H1 (cell line): Measurements from ENCODE around the gene ACAP3. TPM values are rescaled to one million over a fixed set of nuclear protein-coding genes. Genes with fewer than 3 reads are reported as not detected.
A peak's percentile ranks its signal among the peaks of the same experiment; 100 is the strongest.

Source experiments
- CTCF ChIA-PET: fragments of 300-600 bp; sonication (Branson Sonifier 250); formaldehyde crosslinking; loops from one replicate; lab custom pipeline; 2021; ENCODE audit not compliant: partially characterized antibody; lab: Charles Lee
- POLR2A ChIA-PET: fragments of 300-600 bp; sonication (Branson Sonifier 250); formaldehyde crosslinking; loops from one replicate; lab custom pipeline; 2021; ENCODE audit warnings: inconsistent platforms; ENCODE audit not compliant: partially characterized antibody; lab: Charles Lee
- DNase-seq, 2 experiments: peaks; one replicate each; pipeline versions ENCODE4 v3.0.0 to v3.0.0-alpha.2; 2010 to 2022; ENCODE audit warnings: low spot score in 2 of 2, low read depth in 1 of 2, mixed read lengths in 1 of 2
- FAIRE-seq: peaks from 2 replicates; lab custom pipeline; 2011; peaks lifted over from hg19 to GRCh38; lab: Jason Lieb, UNC
- H2AFZ ChIP-seq: 2 replicates; pipeline ENCODE4 v1.8.1; 2012; ENCODE audit warnings: low read length, inconsistent platforms
- H2AK5ac ChIP-seq: 2 replicates; pipeline ENCODE4 v1.6.1; 2013; ENCODE audit warnings: low read depth, low read length
- H2BK120ac ChIP-seq: replicated peaks from 2 replicates; pipeline ENCODE3; 2013; ENCODE audit warnings: low read depth, low read length, inconsistent platforms
- H2BK12ac ChIP-seq: 2 replicates; pipeline ENCODE4 v1.6.1; 2013; ENCODE audit warnings: low read depth, low read length
- H2BK15ac ChIP-seq: 2 replicates; pipeline ENCODE4 v1.6.1; 2013; ENCODE audit warnings: low read length
- H2BK20ac ChIP-seq: 2 replicates; pipeline ENCODE4 v1.6.1; 2013; ENCODE audit warnings: low read length
- H2BK5ac ChIP-seq: 2 replicates; pipeline ENCODE4 v1.6.1; 2013; ENCODE audit warnings: low read depth, low read length
- H3K14ac ChIP-seq: 2 replicates; pipeline ENCODE4 v1.6.1; 2013; ENCODE audit warnings: inconsistent platforms; ENCODE audit not compliant: insufficient read length
- H3K18ac ChIP-seq: 2 replicates; pipeline ENCODE4 v1.6.1; 2013; ENCODE audit warnings: low read length; ENCODE audit errors: extremely low read depth
- H3K23ac ChIP-seq: 2 replicates; pipeline ENCODE4 v1.6.1; 2013; ENCODE audit warnings: inconsistent platforms; ENCODE audit not compliant: insufficient read length
- H3K23me2 ChIP-seq: 2 replicates; pipeline ENCODE4 v1.6.1; 2013; ENCODE audit warnings: low read depth, low read length
- H3K27ac ChIP-seq: 2 replicates; pipeline ENCODE4 v1.6.1; 2011; ENCODE audit warnings: low read depth, low read length, inconsistent platforms
- H3K27me3 ChIP-seq, 4 experiments: replicated peaks in 1 of 4; 1 replicate in 1 of 4; 2 replicates in 3 of 4; pipeline versions ENCODE4 v1.6.1 to v1.8.1; 2011 to 2013; ENCODE audit warnings: low read length in 3 of 4, mild to moderate bottlenecking in 3 of 4, inconsistent platforms in 2 of 4, mixed read lengths in 2 of 4, moderate library complexity in 1 of 4; ENCODE audit not compliant: control insufficient read depth in 3 of 4, insufficient read depth in 3 of 4; ENCODE audit errors: extremely low read depth in 1 of 4
- H3K36me3 ChIP-seq, 4 experiments: 2 replicates each; pipeline versions ENCODE4 v1.6.1 to v1.8.1; 2011 to 2013; ENCODE audit warnings: mild to moderate bottlenecking in 4 of 4, low read length in 3 of 4, moderate library complexity in 2 of 4, control low read depth in 1 of 4, inconsistent platforms in 1 of 4; ENCODE audit not compliant: insufficient read depth in 4 of 4, control insufficient read depth in 2 of 4
- H3K4ac ChIP-seq: replicated peaks from 2 replicates; pipeline ENCODE3; 2013; ENCODE audit warnings: low read length, low read depth, mixed read lengths, inconsistent platforms; ENCODE audit not compliant: insufficient read length
- H3K4me1 ChIP-seq, 4 experiments: replicated peaks in 1 of 4; 1 replicate in 1 of 4; 2 replicates in 3 of 4; pipeline versions ENCODE4 v1.6.1 to v1.8.1; 2011 to 2013; ENCODE audit warnings: low read length in 3 of 4, inconsistent platforms in 2 of 4, mixed read lengths in 1 of 4; ENCODE audit not compliant: insufficient read depth in 4 of 4, control insufficient read depth in 3 of 4
- H3K4me2 ChIP-seq, 2 experiments: 2 replicates each; pipeline versions ENCODE4 v1.6.1 to v1.8.1; 2011 to 2013; ENCODE audit warnings: low read depth in 2 of 2, low read length in 2 of 2, control low read depth in 1 of 2, inconsistent platforms in 1 of 2, mild to moderate bottlenecking in 1 of 2; ENCODE audit not compliant: insufficient read depth in 1 of 2
- H3K4me3 ChIP-seq, 4 experiments: fragments of 200-600, 300-600 bp in 1 of 4; sonication (generic), shearing (Covaris generic), sonication (Bioruptor Twin) in 1 of 4; 2 replicates each; pipeline versions ENCODE4 v1.5.1 to v1.8.1; 2011 to 2016; ENCODE audit warnings: low read length in 4 of 4, low read depth in 3 of 4, control low read depth in 2 of 4, inconsistent platforms in 2 of 4, mild to moderate bottlenecking in 2 of 4, mixed read lengths in 1 of 4, moderate library complexity in 1 of 4; ENCODE audit not compliant: insufficient read depth in 2 of 4; ENCODE audit errors: extremely low read depth in 1 of 4
- H3K56ac ChIP-seq: replicated peaks from 2 replicates; pipeline ENCODE3; 2013; ENCODE audit warnings: low read depth, mild to moderate bottlenecking, mixed read lengths, low read length, inconsistent platforms; ENCODE audit not compliant: insufficient read length
- H3K79me1 ChIP-seq: 2 replicates; pipeline ENCODE4 v1.6.1; 2013; ENCODE audit warnings: low read depth, low read length, control low read depth
- H3K79me2 ChIP-seq, 2 experiments: 2 replicates each; pipeline versions ENCODE4 v1.6.1 to v1.8.1; 2012 to 2013; ENCODE audit warnings: low read length in 2 of 2, mild to moderate bottlenecking in 2 of 2, inconsistent platforms in 1 of 2; ENCODE audit not compliant: insufficient read depth in 2 of 2, control insufficient read depth in 1 of 2
- H3K9ac ChIP-seq, 4 experiments: replicated peaks in 1 of 4; 1 replicate in 1 of 4; 2 replicates in 3 of 4; pipeline versions ENCODE4 v1.6.1 to v1.8.1; 2011 to 2013; ENCODE audit warnings: low read depth in 3 of 4, low read length in 3 of 4, control low read depth in 2 of 4, mild to moderate bottlenecking in 2 of 4, moderate library complexity in 2 of 4, inconsistent platforms in 1 of 4; ENCODE audit errors: extremely low read depth in 1 of 4
- H3K9me3 ChIP-seq, 2 experiments: 2 replicates each; pipeline versions ENCODE4 v1.6.1 to v1.8.1; 2012 to 2013; ENCODE audit warnings: mild to moderate bottlenecking in 2 of 2, moderate library complexity in 2 of 2, control low read depth in 1 of 2, inconsistent platforms in 1 of 2, low read depth in 1 of 2, low read length in 1 of 2, mixed read lengths in 1 of 2; ENCODE audit not compliant: insufficient read depth in 2 of 2
- H4K20me1 ChIP-seq, 2 experiments: replicated peaks in 1 of 2; 2 replicates each; pipeline versions ENCODE3 to v1.8.1; 2011 to 2013; ENCODE audit warnings: inconsistent platforms in 2 of 2, low read length in 2 of 2, mild to moderate bottlenecking in 1 of 2; ENCODE audit not compliant: insufficient read depth in 2 of 2, control insufficient read depth in 1 of 2
- H4K5ac ChIP-seq: 2 replicates; pipeline ENCODE4 v1.6.1; 2013; ENCODE audit warnings: low read length, low read depth, mixed read lengths, inconsistent platforms; ENCODE audit not compliant: insufficient read length
- H4K8ac ChIP-seq: 2 replicates; pipeline ENCODE4 v1.8.0; 2013; ENCODE audit warnings: mild to moderate bottlenecking, moderate library complexity, low read length, inconsistent platforms; ENCODE audit not compliant: insufficient read depth; ENCODE audit errors: extremely low read depth
- H4K91ac ChIP-seq: replicated peaks from 2 replicates; pipeline ENCODE3; 2013; ENCODE audit warnings: low read length, mixed read lengths, inconsistent platforms; ENCODE audit not compliant: insufficient read length
- GABPA ChIP-seq: IDR thresholded peaks from 2 replicates; pipeline ENCODE4 v1.6.1; 2011; ENCODE audit warnings: mild to moderate bottlenecking, low read length, moderate library complexity, borderline replicate concordance; ENCODE audit not compliant: insufficient read depth
- WGBS, 2 experiments: shearing (Covaris generic) in 1 of 2; methylation state at CpG; one replicate each; pipeline versions ENCODE4 v1.1.6 to v1.1.7; 2013 to 2015; ENCODE audit warnings: low lambda C conversion rate in 2 of 2, mixed read lengths in 2 of 2, inconsistent platforms in 1 of 2, low coverage in 1 of 2, missing lambda C conversion rate in 1 of 2; ENCODE audit not compliant: insufficient replicate concordance in 2 of 2, insufficient coverage in 1 of 2, insufficient read length in 1 of 2; ENCODE audit errors: extremely low coverage in 1 of 2, missing lambda C conversion rate in 1 of 2; 5-methylcytosine and 5-hydroxymethylcytosine counted together
- polyA plus RNA-seq, 7 experiments: library from polyadenylated mRNA; depleted of rRNA in 3 of 7; stranded (reverse) in 5 of 7; unstranded in 2 of 7; fragments of >200 nt in 5 of 7; fragments of 200-250 nt in 2 of 7; gene quantifications; 1 replicate in 5 of 7; 2 replicates in 1 of 7; 4 replicates in 1 of 7; pipeline versions ENCODE4 v1.2.1 to v1.2.3, GENCODE V29; 2011 to 2013; ENCODE audit warnings: missing spikeins in 2 of 7, mixed read lengths in 2 of 7
- total RNA-seq: library from RNA; stranded (reverse); fragmentation: NEBNext Ultra II Directional; extraction: Animal tissue kit (Norgen Biotek cat#: 25700); gene quantifications from 2 replicates; pipeline ENCODE4 v1.2.1, GENCODE V29; 2021

The ACAP3 gene
- total and polyA plus RNA-seq, 2 of the 8 experiments (the other 6 are each of a cell fraction or from before 2014, with no cell fraction given) = 14.8 to 28.3 TPM

DNA sequence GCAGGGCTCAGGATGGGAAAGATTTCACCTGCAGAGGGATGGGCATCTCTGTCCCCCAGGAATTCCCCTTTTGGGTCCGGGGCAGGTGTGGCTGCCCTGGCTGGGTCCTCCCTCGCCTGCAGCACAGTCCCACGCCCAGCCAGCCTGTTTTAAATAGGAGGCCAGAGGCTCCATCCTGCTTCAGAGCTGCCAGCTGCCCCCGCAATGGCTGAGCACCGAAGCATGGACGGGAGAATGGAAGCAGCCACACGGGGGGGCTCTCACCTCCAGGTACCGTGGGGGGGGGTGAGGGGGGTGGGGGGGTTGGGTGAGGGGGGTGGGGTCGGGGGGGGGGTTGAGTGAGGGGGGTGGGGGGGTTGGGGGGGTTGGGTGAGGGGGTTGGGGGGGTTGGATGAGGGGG is 23.9 kb downstream of the ACAP3 start:
- Histone ChIP-seq H3K9me3 (peaks cover 0 to 2% of the 10 kb centered on the region in 2 experiments; a peak in 1 of 4 replicates), H3K79me2 (no peaks in the 10 kb centered on the region), H2AFZ (no peak overlapping the region), H2BK15ac (no peak overlapping the region), H4K91ac (no peak overlapping the region), H4K5ac (no peak overlapping the region), H2BK120ac (no peak overlapping the region), H3K4me3 (no peak overlapping the region), H3K79me1 (no peaks in the 10 kb centered on the region), H3K4me2 (no peak overlapping the region), H3K18ac (no peak overlapping the region), H3K27ac (no peak overlapping the region), H3K4me1 (peaks cover 0 to 2% (median under 1%) of the 10 kb centered on the region in 4 experiments; a peak in 1 of 7 replicates), H3K56ac (no peak overlapping the region), H4K8ac (no peak overlapping the region), H3K23ac (no peak overlapping the region), H3K4ac (no peak overlapping the region), H3K23me2 (no peaks in the 10 kb centered on the region), H2BK12ac (no peak overlapping the region), H2BK20ac (no peak overlapping the region), H3K14ac (no peak overlapping the region), H4K20me1 (no peaks in the 10 kb centered on the region), H3K9ac (no peak overlapping the region; a peak in 1 of 7 replicates), H3K27me3 (no peaks in the 10 kb centered on the region), H3K36me3 (no peaks in the 10 kb centered on the region), H2AK5ac (no peak overlapping the region), H2BK5ac (no peak overlapping the region)
- ChIA-PET CTCF (interaction anchor here (0.6 to 6.1 kb wide), 5 partner anchors 7 to 88 kb away, joined by 3 to 38 read pairs (median 3); no protein-coding TSS in a partner anchor), POLR2A (no interaction called here)
- FAIRE-seq (no peak), DNase-seq (peak in 1 of 2 experiments; percentile 49)
- 72% methylated on average over 6 of the region's 9 CpGs; no CpG with 5 or more reads in 1 of the 2 experiments for WGBS, 2 experiments
- no peak for TF ChIP-seq GABPA
